ENCODE results near the gene GPR84. TPM values are rescaled to one million over a fixed set of nuclear protein-coding genes. Genes with fewer than 3 reads are reported as not detected.

The GPR84 gene
- total and polyA plus RNA-seq, 9 of the 15 experiments (the other 6 are each of a cell fraction or from before 2014, with no cell fraction given), result 0.07 to 0.18 (median 0.11) TPM; not detected in 5

GRCh38 chr12:54387114-54387467 is 22.8 kb upstream of the GPR84 start (continued):
- TF ChIP-seq ZBTB11 (CRISPR knock-in tag; IDR thresholded peaks at IDR 0.05) (no peak), ZNF311 (CRISPR knock-in tag; IDR thresholded peaks at IDR 0.05) (no peak), RBM22 (IDR thresholded peaks at IDR 0.05; ENCODE audit: low read depth, low read length, poor library complexity, severe bottlenecking) (no peak), USF1 (CRISPR knock-in tag; IDR thresholded peaks at IDR 0.05) (no peak), PATZ1 (CRISPR knock-in tag; IDR thresholded peaks at IDR 0.05; ENCODE audit: borderline replicate concordance) (no peak), SPI1 (IDR thresholded peaks at IDR 0.05; ENCODE audit: borderline replicate concordance, low read depth, low read length) (peak; percentile 52; the same call in 1 of the 2 replicates), FOXA1 (IDR thresholded peaks at IDR 0.05; ENCODE audit: borderline replicate concordance) (no peak), ZNF699 (CRISPR knock-in tag; IDR thresholded peaks at IDR 0.05; ENCODE audit: insufficient replicate concordance) (no peak), NR1H2 (CRISPR knock-in tag; IDR thresholded peaks at IDR 0.05) (no peak), LEF1 (IDR thresholded peaks at IDR 0.05) (no peak), JUND (IDR thresholded peaks at IDR 0.05; ENCODE audit: borderline replicate concordance, low read depth, low read length) (peak; percentile 33; the same call in 1 of the 2 replicates), JUND (tag; IDR thresholded peaks at IDR 0.05; ENCODE audit: borderline replicate concordance, low read depth, low read length) (peak; percentile 55; the same call in 1 of the 3 replicates), NKRF (IDR thresholded peaks at IDR 0.05; ENCODE audit: borderline replicate concordance) (no peak), CREM (IDR thresholded peaks at IDR 0.05; ENCODE audit: low read depth) (no peak), TAF7 (tag; IDR thresholded peaks at IDR 0.05) (no peak), NR2C2 (CRISPR knock-in tag; IDR thresholded peaks at IDR 0.05) (no peak), NR2C2 (tag; IDR thresholded peaks at IDR 0.05) (no peak), ETV5 (CRISPR knock-in tag; IDR thresholded peaks at IDR 0.05; ENCODE audit: low read depth) (no peak), HNRNPL (IDR thresholded peaks at IDR 0.05; ENCODE audit: low read depth, low read length) (no peak), KAT2B (IDR thresholded peaks at IDR 0.05; ENCODE audit: low read depth, low read length) (no peak), MAFG (tag; conservative IDR thresholded peaks at IDR 0.05) (no peak), SRSF7 (optimal IDR thresholded peaks at IDR 0.05; ENCODE audit: low read depth, low read length) (no peak)

Data from K562 (cell line).